HepG2 (cell line): ENCODE results near the gene TBC1D20. TPM values are rescaled to one million over a fixed set of nuclear protein-coding genes. Genes with fewer than 3 reads are reported as not detected.
A peak's percentile ranks its signal among the peaks of the same experiment; 100 is the strongest.

ENCODE experiments used
- AHR ChIP-seq: IDR thresholded peaks from 2 replicates; pipeline ENCODE4 v1.6.1; 2018; ENCODE audit warnings: missing genetic modification reagents, missing compliant biosample characterization
- CBFB ChIP-seq: sonication (generic); formaldehyde crosslinking; IDR thresholded peaks from 2 replicates; pipeline ENCODE4 v1.4.0; 2020; ENCODE audit warnings: missing genetic modification reagents
- CEBPG ChIP-seq: IDR thresholded peaks from 2 replicates; pipeline ENCODE4 v1.6.1; 2016
- FOXO4 ChIP-seq: sonication (generic); formaldehyde crosslinking; conservative IDR thresholded peaks from 2 replicates; pipeline ENCODE4 v1.8.1; 2023; ENCODE audit warnings: missing genetic modification reagents
- HNF1A ChIP-seq, 2 experiments: sonication (generic) in 1 of 2; formaldehyde crosslinking in 1 of 2; IDR thresholded peaks; 2 replicates each; pipeline versions ENCODE4 v1.4.0 to v1.6.1; 2016 to 2020; ENCODE audit warnings: borderline replicate concordance in 1 of 2, low read depth in 1 of 2, mild to moderate bottlenecking in 1 of 2, missing genetic modification reagents in 1 of 2
- IRF1 ChIP-seq: sonication (generic); formaldehyde crosslinking; IDR thresholded peaks from 2 replicates; pipeline ENCODE4 v1.4.0; 2020; ENCODE audit warnings: low read depth, mild to moderate bottlenecking, missing genetic modification reagents
- MBNL3 ChIP-seq: fragments of 250-450 bp; sonication (Bioruptor Pico); conservative IDR thresholded peaks from 2 replicates; pipeline ENCODE4 v1.8.0; 2022; ENCODE audit warnings: mild to moderate bottlenecking, inconsistent platforms
- POGK ChIP-seq: sonication (generic); formaldehyde crosslinking; conservative IDR thresholded peaks from 2 replicates; pipeline ENCODE4 v1.8.0; 2022; ENCODE audit warnings: mild to moderate bottlenecking, moderate library complexity, missing genetic modification reagents
- SIN3B ChIP-seq: fragments of 150-350 bp; IDR thresholded peaks from 2 replicates; pipeline ENCODE4 v1.6.1; 2014; ENCODE audit warnings: low read length
- ZNF687 ChIP-seq: sonication (generic); formaldehyde crosslinking; IDR thresholded peaks from 2 replicates; pipeline ENCODE4 v1.5.1; 2020; ENCODE audit warnings: mild to moderate bottlenecking, missing genetic modification reagents, moderate library complexity
- ZNF781 ChIP-seq: sonication (generic); formaldehyde crosslinking; IDR thresholded peaks from 2 replicates; pipeline ENCODE4 v1.5.1; 2020; ENCODE audit warnings: borderline replicate concordance, mild to moderate bottlenecking, missing genetic modification reagents; ENCODE audit errors: not compliant biosample characterization
- ZNF784 ChIP-seq: sonication (generic); formaldehyde crosslinking; IDR thresholded peaks from 2 replicates; pipeline ENCODE4 v1.5.1; 2020; ENCODE audit warnings: missing genetic modification reagents, mild to moderate bottlenecking, borderline replicate concordance
- polyA plus RNA-seq, 8 experiments: library from polyadenylated mRNA; depleted of rRNA in 3 of 8; stranded (reverse) in 7 of 8; unstranded in 1 of 8; fragments of >200 nt; fragmentation: Illumina TruSeq in 4 of 8; extraction: Trizol in 4 of 8; gene quantifications; 2 replicates each; pipeline versions ENCODE4 v1.2.1 to v1.2.3, GENCODE V29; 2011 to 2016; ENCODE audit warnings: low read depth in 4 of 8, missing spikeins in 1 of 8, mixed read lengths in 1 of 8; ENCODE audit not compliant: insufficient read depth in 1 of 8
- total RNA-seq, 5 experiments: library from RNA; depleted of rRNA; stranded (reverse); fragments of >200 nt; fragmentation: Illumina TruSeq; extraction: Trizol; gene quantifications; 2 replicates each; pipeline ENCODE4 v1.2.3, GENCODE V29; 2016; ENCODE audit warnings: low read depth in 1 of 5

Gene TBC1D20
- total and polyA plus RNA-seq, 2 of the 13 experiments (the other 11 are each of a cell fraction or from before 2014, with no cell fraction given), result 36.6 to 47.1 TPM

GRCh38 chr20:388034-388994, 74.0 kb downstream of the TBC1D20 start (continued):
- 0 out of 2 replicates have a peak, but pooled peaks have one; percentile 21 for TF ChIP-seq POGK
- peak; percentile 57; the same call in 1 of the 2 replicates for TF ChIP-seq ZNF687 (CRISPR knock-in tag)
- TF ChIP-seq AHR (CRISPR knock-in tag), result no peak
- no peak for TF ChIP-seq CBFB
- TF ChIP-seq ZNF784, result 0 out of 2 replicates have a peak, but pooled peaks have one; percentile 35
- no peak for TF ChIP-seq ZNF781 (CRISPR knock-in tag)
- TF ChIP-seq FOXO4 (CRISPR knock-in tag), result no peak
- TF ChIP-seq CEBPG (CRISPR knock-in tag), result no peak
- no peak for TF ChIP-seq HNF1A (IDR thresholded peaks at IDR 0.05; ENCODE audit: low read depth)
- no peak for TF ChIP-seq HNF1A (CRISPR knock-in tag; IDR thresholded peaks at IDR 0.05; ENCODE audit: borderline replicate concordance)
- TF ChIP-seq SIN3B, result no peak
- TF ChIP-seq IRF1, result no peak
- no peak for TF ChIP-seq MBNL3
